SKM-1 (cell line): ENCODE measurements around the gene POU5F1.

Source experiments
- DNase-seq: peaks from one replicate; lab custom pipeline; 2025; ENCODE audit not compliant: unreplicated experiment; lab: John Stamatoyannopoulos, UW

Gene POU5F1

GRCh38 chr6:31144296-31144969 is 26.0 kb downstream of the POU5F1 start:
- DNase-seq: no peak

GRCh38 chr6:31143148-31143547 is 27.3 kb downstream of the POU5F1 start:
- no peak for DNase-seq

- DNase-seq: no peak
Observed at GRCh38 chr6:31142361-31142761, 28.1 kb downstream of the POU5F1 start.

- DNase-seq: no peak
Observed at GRCh38 chr6:31140643-31141042, 29.8 kb downstream of the POU5F1 start.

GRCh38 chr6:31139599-31139998 is 30.9 kb downstream of the POU5F1 start:
- DNase-seq: no peak

GRCh38 chr6:31138982-31139381 is 31.5 kb downstream of the POU5F1 start, which contains the start of gene PSORS1C2:
PSORS1C2 (minus strand) TSS chr6:31139066; CDS start chr6:31139026, 40 bp downstream.
- no peak for DNase-seq

GRCh38 chr6:31135710-31136109 is 34.8 kb downstream of the POU5F1 start:
- no peak for DNase-seq

- no peak for DNase-seq
Observed at GRCh38 chr6:31132806-31133205, 37.7 kb downstream of the POU5F1 start.

GRCh38 chr6:31131595-31131994 is 38.9 kb downstream of the POU5F1 start:
- no peak for DNase-seq

- DNase-seq: no peak
Observed at GRCh38 chr6:31130751-31131150, 39.7 kb downstream of the POU5F1 start.

GRCh38 chr6:31129130-31129529 is 41.4 kb downstream of the POU5F1 start:
- no peak for DNase-seq

GRCh38 chr6:31128093-31128676 is 42.3 kb downstream of the POU5F1 start:
- DNase-seq: peak; percentile 7

- no peak for DNase-seq
Observed at GRCh38 chr6:31126396-31127175, 43.9 kb downstream of the POU5F1 start.

GRCh38 chr6:31125586-31126363 is 44.7 kb downstream of the POU5F1 start:
- no peak for DNase-seq

GRCh38 chr6:31125162-31125561 is 45.3 kb downstream of the POU5F1 start:
- DNase-seq: no peak

GRCh38 chr6:31122791-31123706 is 47.4 kb downstream of the POU5F1 start:
- no peak for DNase-seq

- no peak for DNase-seq
Observed at GRCh38 chr6:31121131-31121790, 49.2 kb downstream of the POU5F1 start.

GRCh38 chr6:31120151-31120915 is 50.1 kb downstream of the POU5F1 start, which contains the start of gene CDSN:
CDSN (minus strand) TSS chr6:31120446; CDS start chr6:31120419, 27 bp downstream.
- DNase-seq: no peak

GRCh38 chr6:31118178-31118577 is 52.3 kb downstream of the POU5F1 start:
- DNase-seq: no peak
